ENCODE data around the gene ATM.

ATM gene

DNA sequence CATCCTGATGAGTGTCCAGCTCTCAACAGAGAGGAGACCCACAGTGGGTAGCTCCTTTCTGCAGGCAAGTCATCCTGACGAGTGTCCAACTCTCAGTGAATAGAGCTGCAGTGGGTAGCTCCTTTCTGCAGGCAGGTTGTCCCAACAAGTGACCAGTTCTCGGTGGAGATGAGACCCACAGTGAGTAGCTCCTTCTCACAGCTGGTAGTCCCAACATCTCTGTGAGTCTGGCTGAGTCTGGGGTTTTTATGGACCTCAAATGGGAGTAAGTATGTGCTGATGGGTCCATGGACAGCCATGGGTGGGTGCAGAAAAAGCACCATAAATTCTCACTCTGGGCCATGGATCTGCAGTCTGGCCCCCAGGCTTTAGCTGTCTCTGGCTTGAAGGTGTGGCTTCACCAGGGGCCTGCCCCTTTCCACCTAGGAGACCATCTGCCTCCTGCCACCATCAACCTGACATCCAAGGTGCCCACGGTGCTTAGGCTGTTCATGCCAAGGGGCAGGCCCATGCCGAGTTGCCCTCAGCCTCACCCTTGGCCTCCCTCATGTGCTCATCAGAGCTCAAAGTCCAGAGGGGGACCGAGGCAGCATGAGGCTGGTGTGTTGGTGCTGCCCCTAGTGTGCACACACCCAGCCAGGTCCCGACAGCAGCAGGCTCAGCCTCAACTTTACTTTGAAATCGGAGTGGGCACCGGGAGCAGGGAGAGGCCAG, 15.7 kb upstream of the ATM start:
- DNase-seq = no peak
- TF ChIP-seq, protein P1, sequence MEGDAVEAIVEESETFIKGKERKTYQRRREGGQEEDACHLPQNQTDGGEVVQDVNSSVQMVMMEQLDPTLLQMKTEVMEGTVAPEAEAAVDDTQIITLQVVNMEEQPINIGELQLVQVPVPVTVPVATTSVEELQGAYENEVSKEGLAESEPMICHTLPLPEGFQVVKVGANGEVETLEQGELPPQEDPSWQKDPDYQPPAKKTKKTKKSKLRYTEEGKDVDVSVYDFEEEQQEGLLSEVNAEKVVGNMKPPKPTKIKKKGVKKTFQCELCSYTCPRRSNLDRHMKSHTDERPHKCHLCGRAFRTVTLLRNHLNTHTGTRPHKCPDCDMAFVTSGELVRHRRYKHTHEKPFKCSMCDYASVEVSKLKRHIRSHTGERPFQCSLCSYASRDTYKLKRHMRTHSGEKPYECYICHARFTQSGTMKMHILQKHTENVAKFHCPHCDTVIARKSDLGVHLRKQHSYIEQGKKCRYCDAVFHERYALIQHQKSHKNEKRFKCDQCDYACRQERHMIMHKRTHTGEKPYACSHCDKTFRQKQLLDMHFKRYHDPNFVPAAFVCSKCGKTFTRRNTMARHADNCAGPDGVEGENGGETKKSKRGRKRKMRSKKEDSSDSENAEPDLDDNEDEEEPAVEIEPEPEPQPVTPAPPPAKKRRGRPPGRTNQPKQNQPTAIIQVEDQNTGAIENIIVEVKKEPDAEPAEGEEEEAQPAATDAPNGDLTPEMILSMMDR (IDR thresholded peaks at IDR 0.05; ENCODE audit: low read depth, low read length) = no peak
- no peaks in the 10 kb centered on the region for H3K27me3 ChIP-seq
- peaks cover 69% of the 10 kb centered on the region for H3K36me3 ChIP-seq
- H3K4me1 ChIP-seq = no peaks in the 10 kb centered on the region
- H3K9me3 ChIP-seq = no peaks in the 10 kb centered on the region
- no peak overlapping the region for H3K4me3 ChIP-seq (ENCODE audit: low read depth, low read length)

- H3K27me3 ChIP-seq = no peaks in the 10 kb centered on the region
- no peaks in the 10 kb centered on the region for H3K4me1 ChIP-seq
- no peak for DNase-seq
- TF ChIP-seq, protein P1 (IDR thresholded peaks at IDR 0.05; ENCODE audit: low read depth, low read length) = no peak
- H3K4me3 ChIP-seq (ENCODE audit: low read depth, low read length) = no peak overlapping the region
- peaks cover 65% of the 10 kb centered on the region for H3K36me3 ChIP-seq
- H3K9me3 ChIP-seq = no peaks in the 10 kb centered on the region
These were observed 15.2 kb upstream of the ATM start for GRCh38 chr11:108207683-108208060.

- DNase-seq = no peak
- Histone ChIP-seq H3K4me1 (no peaks in the 10 kb centered on the region), H3K36me3 (peaks cover 70% of the 10 kb centered on the region), H3K27me3 (no peaks in the 10 kb centered on the region), H3K9me3 (no peaks in the 10 kb centered on the region), H3K4me3 (ENCODE audit: low read depth, low read length) (no peak overlapping the region)
- TF ChIP-seq, protein P1 (IDR thresholded peaks at IDR 0.05; ENCODE audit: low read depth, low read length) = no peak
These were observed 12.4 kb upstream of the ATM start for GRCh38 chr11:108210441-108210840.

DNA sequence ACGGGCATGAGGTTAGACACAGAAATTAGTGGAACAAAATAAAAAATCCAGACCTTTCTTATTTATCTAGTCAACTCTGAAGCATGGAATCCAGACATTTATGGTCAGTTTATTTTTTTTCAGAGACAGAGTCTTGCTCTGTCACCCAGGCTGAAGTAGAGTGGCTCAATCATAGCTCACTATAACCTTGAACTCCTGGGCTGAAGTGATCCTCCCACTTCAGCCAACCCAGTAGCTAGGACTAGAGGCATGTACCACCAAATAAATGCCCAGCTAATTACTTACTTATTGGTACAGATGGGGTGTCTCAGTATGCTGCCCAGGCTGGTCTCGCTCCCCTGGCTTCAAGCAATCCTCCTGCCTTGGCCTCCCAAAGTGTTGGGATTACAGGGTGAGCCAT, 9.1 kb upstream of the ATM start:
- no peaks in the 10 kb centered on the region for H3K27me3 ChIP-seq
- peaks cover 48% of the 10 kb centered on the region for H3K36me3 ChIP-seq
- no peaks in the 10 kb centered on the region for H3K9me3 ChIP-seq
- no peak overlapping the region for H3K4me3 ChIP-seq (ENCODE audit: low read depth, low read length)
- H3K4me1 ChIP-seq = no peaks in the 10 kb centered on the region
- DNase-seq = no peak
- TF ChIP-seq, protein P1 (IDR thresholded peaks at IDR 0.05; ENCODE audit: low read depth, low read length) = no peak

DNA sequence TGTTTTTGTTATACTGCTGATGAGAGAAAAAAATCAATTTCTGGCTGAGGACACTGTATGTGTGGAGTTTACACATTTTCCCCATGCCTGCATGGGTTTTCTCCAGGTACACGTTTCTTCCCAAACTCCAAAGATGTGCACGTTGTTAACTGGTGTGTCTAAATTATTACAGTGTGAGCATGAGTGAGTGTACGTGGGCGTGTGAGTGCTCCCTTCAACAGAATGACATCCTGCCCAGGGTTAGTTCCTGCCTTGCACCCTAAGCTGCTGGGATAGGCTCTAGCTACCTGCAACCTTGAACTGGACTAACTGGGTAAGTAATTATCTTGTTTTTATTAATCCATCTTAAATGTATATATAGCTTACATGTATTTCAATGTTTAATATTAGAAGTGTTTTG, 5.9 kb upstream of the ATM start:
- TF ChIP-seq, protein P1 (IDR thresholded peaks at IDR 0.05; ENCODE audit: low read depth, low read length) = no peak
- Histone ChIP-seq H3K4me1 (no peaks in the 10 kb centered on the region), H3K4me3 (ENCODE audit: low read depth, low read length) (no peak overlapping the region), H3K27me3 (no peaks in the 10 kb centered on the region), H3K36me3 (peaks cover 27% of the 10 kb centered on the region), H3K9me3 (no peaks in the 10 kb centered on the region)
- DNase-seq = no peak

- TF ChIP-seq, protein P1 (IDR thresholded peaks at IDR 0.05; ENCODE audit: low read depth, low read length) = no peak
- no peak for DNase-seq
- Histone ChIP-seq H3K36me3 (peaks cover 20% of the 10 kb centered on the region), H3K4me3 (ENCODE audit: low read depth, low read length) (no peak overlapping the region), H3K9me3 (no peaks in the 10 kb centered on the region), H3K27me3 (no peaks in the 10 kb centered on the region), H3K4me1 (no peaks in the 10 kb centered on the region)
These were observed 4.4 kb upstream of the ATM start for GRCh38 chr11:108218455-108218854.

Data from BE2C (cell line).